ENCODE measurements around the gene TRIM59.
A peak's percentile ranks its signal among the peaks of the same experiment; 100 is the strongest.

Gene TRIM59

GRCh38 chr3:160449636-160450598, at the start of gene TRIM59:
Gene TRIM59 (minus strand): TSS chr3:160449786. CDS start chr3:160439183, 10,603 bp downstream.
- DNase-seq, result peak; percentile 99

DNA sequence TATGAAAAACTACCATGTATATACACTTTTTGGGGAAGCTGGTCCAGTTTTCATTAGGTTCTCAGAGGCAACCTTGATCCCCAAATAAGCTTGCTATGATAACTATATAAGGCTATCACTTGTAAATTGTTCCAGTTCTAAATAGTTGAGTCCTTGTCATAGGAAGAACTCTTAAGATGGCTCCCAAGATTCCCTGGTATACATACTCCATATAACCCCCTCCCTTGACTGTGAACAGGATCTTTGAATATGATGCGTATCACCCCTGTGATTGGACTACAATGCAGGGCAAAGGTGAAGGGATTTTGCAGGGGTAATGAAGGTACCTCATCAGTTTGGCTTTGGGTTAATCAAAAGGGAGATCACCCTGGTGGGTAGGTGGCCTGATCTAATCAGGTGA, 48.6 kb upstream of the TRIM59 start:
- DNase-seq, result no peak

- DNase-seq, result no peak
Observed at GRCh38 chr3:160490166-160490565, 40.6 kb upstream of the TRIM59 start.

DNA sequence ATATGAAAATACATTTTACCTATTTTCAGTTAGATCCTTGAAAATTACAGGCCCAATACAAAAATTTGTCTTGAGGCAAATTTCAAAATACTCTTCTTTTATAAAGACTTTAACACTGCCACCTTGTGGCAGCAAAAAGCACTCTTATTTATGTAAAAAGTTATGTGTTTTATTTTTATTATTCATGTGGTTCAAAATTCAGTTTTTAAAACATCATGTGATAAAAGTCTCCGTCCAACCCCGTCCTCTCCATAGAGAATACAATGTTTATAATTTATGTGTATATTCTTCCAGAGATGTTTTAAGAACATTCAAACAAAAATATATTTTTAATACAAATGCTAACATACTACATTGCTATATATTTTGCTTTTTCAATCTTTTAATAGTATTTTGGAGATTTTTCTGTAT, 36.9 kb upstream of the TRIM59 start:
- DNase-seq, result peak; percentile 34

GRCh38 chr3:160482796-160483195, 33.2 kb upstream of the TRIM59 start:
- DNase-seq, result no peak

GRCh38 chr3:160481856-160482255, 32.3 kb upstream of the TRIM59 start:
- no peak for DNase-seq

GRCh38 chr3:160480931-160481330, 31.3 kb upstream of the TRIM59 start:
- DNase-seq, result no peak

- no peak for DNase-seq
Observed at GRCh38 chr3:160479376-160479775, 29.8 kb upstream of the TRIM59 start.

GRCh38 chr3:160478338-160478737, 28.8 kb upstream of the TRIM59 start:
- DNase-seq, result no peak

- no peak for DNase-seq
Observed at GRCh38 chr3:160477750-160478149, 28.2 kb upstream of the TRIM59 start.

GRCh38 chr3:160475884-160476283, 26.3 kb upstream of the TRIM59 start:
- DNase-seq, result no peak

DNA sequence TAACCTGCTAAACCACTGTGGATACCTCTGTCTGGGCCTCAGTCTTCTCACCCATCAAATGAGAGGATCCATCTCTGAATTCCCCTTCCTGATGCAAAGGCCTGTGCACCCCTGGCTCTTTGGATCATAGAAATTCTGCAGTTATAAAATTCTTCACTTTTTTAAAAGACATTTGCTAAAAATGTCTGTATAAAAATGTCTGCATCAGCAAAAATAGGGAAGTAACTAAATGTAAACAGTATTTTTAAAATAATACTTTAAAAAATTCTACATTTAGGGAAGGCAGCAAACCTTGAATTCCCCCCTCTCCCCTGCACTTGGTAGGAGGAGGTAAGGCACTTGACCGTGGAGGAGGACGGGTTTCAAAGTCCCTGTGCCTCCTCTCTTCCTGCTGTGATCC, 25.6 kb upstream of the TRIM59 start:
- DNase-seq, result no peak

GRCh38 chr3:160474416-160474838, 24.8 kb upstream of the TRIM59 start:
- no peak for DNase-seq

DNA sequence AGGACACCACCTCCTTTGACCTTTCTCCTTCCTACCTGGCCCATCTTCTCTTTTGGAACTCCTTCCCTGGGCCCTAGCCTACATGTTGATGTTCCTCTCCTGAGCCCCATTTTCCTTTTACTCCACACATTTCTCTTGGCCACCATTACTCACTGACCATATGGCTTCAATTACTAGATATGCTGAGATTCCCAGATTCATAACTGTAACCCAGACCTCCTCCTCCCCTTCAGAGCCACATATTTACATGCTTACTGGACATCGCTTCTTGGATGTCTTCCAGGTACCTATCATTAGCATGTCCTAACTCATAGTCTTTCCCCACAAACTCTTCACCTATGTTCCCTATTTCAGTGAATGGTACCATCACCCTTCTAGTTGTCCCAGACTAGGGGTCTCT, 24.4 kb upstream of the TRIM59 start:
- no peak for DNase-seq

DNA sequence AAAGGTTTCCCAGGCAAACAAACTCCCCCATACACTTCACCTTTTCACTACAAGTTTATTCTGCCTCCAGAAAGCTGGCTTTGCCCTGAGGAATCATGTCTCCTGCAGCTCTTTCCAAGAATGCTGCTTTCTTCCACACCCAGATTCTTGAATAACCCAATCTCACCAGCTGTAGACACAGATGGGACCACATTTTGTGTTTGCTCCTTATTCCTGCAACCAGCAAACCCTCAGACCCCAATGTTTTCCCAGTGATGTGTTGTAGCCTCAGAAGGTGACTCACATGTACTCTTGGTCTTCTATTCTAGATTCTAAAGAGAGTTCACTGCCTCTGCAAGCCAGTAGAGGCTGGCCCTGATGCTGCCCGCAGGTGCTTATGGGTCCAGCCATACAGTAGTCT, 23.6 kb upstream of the TRIM59 start:
- DNase-seq, result no peak

GRCh38 chr3:160472344-160472743, 22.8 kb upstream of the TRIM59 start:
- no peak for DNase-seq

DNA sequence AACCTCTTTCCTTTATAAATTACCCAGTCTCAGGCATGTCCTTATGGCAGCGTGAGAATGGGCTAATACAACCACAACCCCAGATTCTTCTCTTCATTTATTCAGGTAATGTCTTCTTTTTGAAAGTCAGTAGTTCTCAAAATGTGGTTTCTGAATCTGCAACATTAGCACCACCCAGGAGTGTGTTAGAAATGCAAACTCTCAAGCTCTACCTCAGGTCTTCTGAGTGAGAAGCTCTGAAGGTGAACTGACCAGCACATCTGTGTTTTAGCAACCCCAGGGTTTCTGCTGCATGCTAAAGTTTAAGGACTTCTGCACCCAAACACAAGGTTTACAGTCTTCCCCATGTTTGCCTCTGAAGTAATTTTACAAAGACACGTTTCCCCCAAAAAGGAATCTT, 22.3 kb upstream of the TRIM59 start:
- DNase-seq, result no peak

DNA sequence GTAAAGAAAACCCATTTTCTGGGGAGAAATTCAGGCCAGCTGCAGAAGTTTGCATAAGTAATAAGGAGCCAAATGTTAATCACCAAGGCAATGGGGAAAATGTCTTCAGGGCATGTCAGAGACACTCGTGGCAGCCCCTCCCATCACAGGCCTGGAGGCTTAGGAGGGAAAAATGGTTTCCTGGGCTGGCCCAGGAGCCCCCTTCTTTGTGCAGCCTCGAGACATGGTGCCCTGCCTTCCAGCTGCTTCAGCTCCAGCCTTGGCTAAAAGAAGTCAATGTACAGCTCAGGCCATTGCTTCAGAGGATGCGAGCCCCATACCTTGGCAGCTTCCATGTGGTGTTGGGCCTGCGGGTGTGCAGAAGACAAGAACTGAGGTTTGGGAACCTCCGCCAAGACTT, 20.6 kb upstream of the TRIM59 start:
- DNase-seq, result no peak

GRCh38 chr3:160464971-160465370, 15.4 kb upstream of the TRIM59 start:
- no peak for DNase-seq

- DNase-seq, result no peak
Observed at GRCh38 chr3:160464321-160464720, 14.7 kb upstream of the TRIM59 start.

GRCh38 chr3:160460033-160460432, 10.4 kb upstream of the TRIM59 start:
- no peak for DNase-seq

DNA sequence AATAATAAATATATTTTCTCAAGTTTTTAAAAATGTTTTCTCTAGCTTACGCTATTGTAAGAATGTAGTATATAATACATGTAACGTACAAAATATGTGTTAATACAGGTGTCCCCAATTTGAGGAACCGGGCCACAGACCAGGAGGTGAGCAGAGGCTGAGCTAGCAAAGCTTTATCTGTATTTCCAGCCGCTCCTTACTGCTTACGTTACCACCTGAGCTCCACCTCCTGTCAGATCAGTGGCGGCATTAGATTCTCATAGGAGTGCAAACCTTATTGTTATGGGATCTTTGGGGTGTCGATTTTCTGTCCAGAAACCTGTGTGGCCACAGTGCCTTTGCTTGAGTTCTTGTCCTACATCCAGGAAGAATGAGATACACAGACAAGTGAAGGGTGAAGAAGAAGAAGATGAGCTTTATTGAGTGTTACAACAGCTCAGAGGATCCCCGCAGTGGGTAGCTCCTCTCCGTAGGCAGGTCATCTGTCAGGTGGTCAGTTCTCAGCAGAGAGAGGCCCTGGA, 9.9 kb upstream of the TRIM59 start:
- no peak for DNase-seq

DNA sequence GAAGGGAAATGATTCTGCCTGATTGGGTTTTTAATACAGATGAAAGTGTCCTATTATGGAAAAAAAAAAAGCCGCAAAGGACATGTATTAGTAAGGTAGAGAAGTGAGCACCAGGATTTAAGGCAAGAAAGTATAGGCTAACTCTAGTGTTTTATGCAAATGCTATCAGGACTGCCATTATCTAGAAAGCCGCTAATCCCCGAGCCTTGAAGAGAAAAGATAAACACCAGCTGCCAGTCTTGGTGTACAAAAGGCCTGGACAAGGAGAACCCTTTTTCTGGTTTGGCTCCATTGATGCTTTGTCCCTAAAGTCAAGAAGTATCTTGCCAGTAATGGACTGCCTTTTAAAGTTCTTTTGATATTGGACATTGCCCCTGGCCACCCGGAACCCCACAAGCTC, 8.6 kb upstream of the TRIM59 start:
- DNase-seq, result no peak

GRCh38 chr3:160455846-160456245, 6.3 kb upstream of the TRIM59 start:
- no peak for DNase-seq

DNA sequence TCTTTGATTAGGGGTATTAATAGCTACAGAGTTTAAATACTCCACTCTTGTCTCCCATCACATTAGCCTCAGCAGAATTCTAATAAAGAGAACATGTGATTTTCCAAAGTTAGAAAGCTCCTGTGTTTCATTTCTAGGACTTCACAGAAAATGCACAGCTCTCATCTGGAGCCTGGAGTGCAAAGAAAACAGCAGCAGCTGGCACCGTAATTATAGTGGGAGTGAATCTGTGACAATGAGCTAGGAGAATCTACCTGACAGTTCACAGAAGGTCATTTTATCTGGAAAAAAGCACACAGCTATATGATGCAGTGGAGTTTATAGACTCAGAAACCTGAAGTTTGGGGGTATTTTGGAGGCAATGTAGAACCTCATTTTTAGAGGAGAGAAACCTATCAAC, 5.4 kb upstream of the TRIM59 start:
- DNase-seq, result no peak

Measured in activated CD4-positive, alpha-beta T cell treated with anti-CD3 and anti-CD28 coated beads, Interleukin-2, Interleukin-6, amounts not matched to agents 100 ng/mL and 50 ng/mL, durations not matched to agents 16 hours and 8 hours (primary cell).